H1 (cell line): Measurements from ENCODE around the gene GPHA2.

Experiments used
- CTCF ChIP-seq, 3 experiments: IDR thresholded peaks; 1 replicate in 2 of 3; 2 replicates in 1 of 3; pipeline versions ENCODE4 v1.5.1 to v1.6.1; 2011; ENCODE audit warnings: low read length in 3 of 3, mild to moderate bottlenecking in 3 of 3, inconsistent platforms in 2 of 3, low read depth in 1 of 3, moderate library complexity in 1 of 3; ENCODE audit not compliant: insufficient read depth in 1 of 3; ENCODE audit errors: control extremely low read depth in 1 of 3
- EP300 ChIP-seq, 2 experiments: IDR thresholded peaks; 1 replicate in 1 of 2; 2 replicates in 1 of 2; pipeline ENCODE4 v1.6.1; 2011 to 2012; ENCODE audit warnings: low read depth in 2 of 2, low read length in 2 of 2, mild to moderate bottlenecking in 2 of 2, borderline replicate concordance in 1 of 2, inconsistent platforms in 1 of 2, moderate library complexity in 1 of 2
- EZH2 ChIP-seq: fragments of 200-600 bp; sonication (generic); IDR thresholded peaks from 2 replicates; pipeline ENCODE4 v1.7.1; 2012; ENCODE audit warnings: low read depth, mild to moderate bottlenecking, moderate library complexity, low read length, inconsistent platforms; ENCODE audit not compliant: severe bottlenecking
- POLR2A ChIP-seq, 2 experiments: IDR thresholded peaks; 1 replicate in 1 of 2; 2 replicates in 1 of 2; pipeline ENCODE4 v1.6.1; 2011; ENCODE audit warnings: low read depth in 2 of 2, low read length in 2 of 2, mild to moderate bottlenecking in 2 of 2; ENCODE audit errors: control extremely low read depth in 1 of 2
- RXRA ChIP-seq: IDR thresholded peaks from 2 replicates; pipeline ENCODE4 v1.6.1; 2011; ENCODE audit warnings: low read depth, mild to moderate bottlenecking, low read length, moderate library complexity; ENCODE audit not compliant: insufficient read depth
- TAF7 ChIP-seq: optimal IDR thresholded peaks from 2 replicates; pipeline ENCODE3; 2011; ENCODE audit warnings: low read depth, mild to moderate bottlenecking, inconsistent platforms, low read length, moderate library complexity, borderline replicate concordance

GRCh38 chr11:64976651-64977050, 41.0 kb upstream of the GPHA2 start:
- TF ChIP-seq TAF7: no peak
- TF ChIP-seq EP300 (IDR thresholded peaks at IDR 0.05; ENCODE audit: borderline replicate concordance in 1 of 2, low read depth in 2 of 2, low read length in 2 of 2): no peak
- TF ChIP-seq RXRA: no peak
- TF ChIP-seq POLR2A (IDR thresholded peaks at IDR 0.05; ENCODE audit: control extremely low read depth in 1 of 2, low read depth in 2 of 2, low read length in 2 of 2): no peak
- no peak for TF ChIP-seq CTCF (IDR thresholded peaks at IDR 0.05; ENCODE audit: control extremely low read depth in 1 of 3, insufficient read depth in 1 of 3, low read depth in 1 of 3, low read length in 3 of 3)
- TF ChIP-seq EZH2: no peak
